IMR-90 (cell line): Measurements from ENCODE around the gene DCAF6. TPM values are rescaled to one million over a fixed set of nuclear protein-coding genes. Genes with fewer than 3 reads are reported as not detected.
A peak's percentile ranks its signal among the peaks of the same experiment; 100 is the strongest.

Experiments
- ATAC-seq: fragments of 200-7000 bp; cut with Tn5 transposase; 2 replicates; pipeline ENCODE4 v1.9.1; 2020; ENCODE audit warnings: low read depth, mild to moderate bottlenecking, moderate library complexity
- BruUV-seq: library from RNA; stranded (reverse); fragments of 400-500 nt; replicated peaks from 2 replicates; lab custom pipeline; 2021; lab: Mats Ljungman, UMichigan
- CTCF ChIA-PET: fragments of 300-600 bp; formaldehyde crosslinking; extraction: SDS; loops from one replicate; lab custom pipeline; 2021; ENCODE audit warnings: antibody characterized with exemption; lab: Yijun Ruan, JAX
- POLR2A ChIA-PET: fragments of 300-600 bp; sonication (Branson Sonifier 250); formaldehyde crosslinking; loops from one replicate; lab custom pipeline; 2022; ENCODE audit warnings: antibody characterized with exemption; ENCODE audit not compliant: unreplicated experiment; lab: Charles Lee
- DNase-seq: peaks from one replicate; pipeline ENCODE4 v3.0.0; 2013
- H2AFZ ChIP-seq: replicated peaks from 2 replicates; pipeline ENCODE3; 2013; ENCODE audit warnings: low read length, mild to moderate bottlenecking; ENCODE audit not compliant: poor library complexity
- H2AK5ac ChIP-seq: 2 replicates; pipeline ENCODE4 v1.6.1; 2013; ENCODE audit warnings: low read depth, low read length, inconsistent platforms
- H2AK9ac ChIP-seq: replicated peaks from 2 replicates; pipeline ENCODE3; 2013; ENCODE audit warnings: mild to moderate bottlenecking, low read depth, low read length, moderate library complexity; ENCODE audit not compliant: poor library complexity
- H2BK120ac ChIP-seq: 2 replicates; pipeline ENCODE4 v1.6.1; 2013; ENCODE audit warnings: low read depth, low read length, inconsistent platforms
- H2BK15ac ChIP-seq: 3 replicates; pipeline ENCODE4 v1.6.1; 2013; ENCODE audit warnings: low read depth, low read length, inconsistent platforms
- H2BK20ac ChIP-seq: 2 replicates; pipeline ENCODE4 v1.6.1; 2013; ENCODE audit warnings: low read depth, mild to moderate bottlenecking, inconsistent platforms, low read length, moderate library complexity
- H2BK5ac ChIP-seq: 2 replicates; pipeline ENCODE4 v1.6.1; 2013; ENCODE audit warnings: mild to moderate bottlenecking, low read depth, low read length, inconsistent platforms; ENCODE audit not compliant: poor library complexity, severe bottlenecking
- H3K14ac ChIP-seq: replicated peaks from 2 replicates; pipeline ENCODE4 v1.6.1; 2013; ENCODE audit warnings: low read depth, low read length, inconsistent platforms
- H3K18ac ChIP-seq: 2 replicates; pipeline ENCODE4 v1.6.1; 2013; ENCODE audit warnings: low read depth, low read length, control low read depth
- H3K23ac ChIP-seq: 2 replicates; pipeline ENCODE4 v1.6.1; 2013; ENCODE audit warnings: low read depth, low read length, inconsistent platforms
- H3K27ac ChIP-seq: 2 replicates; pipeline ENCODE4 v1.5.1; 2013; ENCODE audit warnings: mild to moderate bottlenecking, control low read depth, low read length; ENCODE audit not compliant: insufficient read depth
- H3K27me3 ChIP-seq: 2 replicates; pipeline ENCODE4 v1.6.1; 2013; ENCODE audit warnings: low read length; ENCODE audit not compliant: control insufficient read depth, insufficient read depth
- H3K36me3 ChIP-seq: 2 replicates; pipeline ENCODE4 v1.6.1; 2013; ENCODE audit warnings: low read length, mixed read lengths; ENCODE audit not compliant: control insufficient read depth, insufficient read depth
- H3K4ac ChIP-seq: 2 replicates; pipeline ENCODE4 v1.6.1; 2013; ENCODE audit warnings: low read depth, low read length, inconsistent platforms
- H3K4me1 ChIP-seq: 2 replicates; pipeline ENCODE4 v1.6.1; 2013; ENCODE audit warnings: low read length, mixed read lengths; ENCODE audit not compliant: control insufficient read depth, insufficient read depth
- H3K4me2 ChIP-seq: 2 replicates; pipeline ENCODE4 v1.6.1; 2013; ENCODE audit warnings: low read depth, mild to moderate bottlenecking, control low read depth, low read length, moderate library complexity
- H3K4me3 ChIP-seq: 2 replicates; pipeline ENCODE4 v1.5.1; 2013; ENCODE audit warnings: low read depth, mild to moderate bottlenecking, control low read depth, low read length, moderate library complexity; ENCODE audit not compliant: insufficient read depth
- H3K56ac ChIP-seq: 2 replicates; pipeline ENCODE4 v1.6.1; 2013; ENCODE audit warnings: low read length, inconsistent platforms; ENCODE audit not compliant: insufficient read depth; ENCODE audit errors: extremely low read depth
- H3K79me1 ChIP-seq, 2 experiments: 2 replicates each; pipeline ENCODE4 v1.6.1; 2013; ENCODE audit warnings: low read length in 2 of 2, inconsistent platforms in 1 of 2, low read depth in 1 of 2
- H3K9ac ChIP-seq: 2 replicates; pipeline ENCODE4 v1.6.1; 2013; ENCODE audit warnings: low read depth, low read length, control low read depth
- H3K9me1 ChIP-seq: 2 replicates; pipeline ENCODE4 v1.6.1; 2013; ENCODE audit warnings: low read length, inconsistent platforms; ENCODE audit not compliant: insufficient read depth
- H3K9me3 ChIP-seq: 2 replicates; pipeline ENCODE4 v1.6.1; 2013; ENCODE audit warnings: low read length; ENCODE audit not compliant: control insufficient read depth, insufficient read depth
- H4K20me1 ChIP-seq: 2 replicates; pipeline ENCODE4 v1.6.1; 2013; ENCODE audit warnings: low read length, inconsistent platforms; ENCODE audit not compliant: insufficient read depth
- H4K5ac ChIP-seq: 2 replicates; pipeline ENCODE4 v1.6.1; 2013; ENCODE audit warnings: mild to moderate bottlenecking, low read depth, low read length, control low read depth
- H4K8ac ChIP-seq, 2 experiments: 2 replicates each; pipeline ENCODE4 v1.6.1; 2013; ENCODE audit warnings: low read depth in 2 of 2, low read length in 2 of 2, control low read depth in 1 of 2, inconsistent platforms in 1 of 2
- H4K91ac ChIP-seq: 2 replicates; pipeline ENCODE4 v1.6.1; 2013; ENCODE audit warnings: low read depth, low read length, inconsistent platforms; ENCODE audit not compliant: insufficient read depth
- BHLHE40 ChIP-seq: fragments of 150-350 bp; IDR thresholded peaks from 2 replicates; pipeline ENCODE4 v1.6.1; 2016; ENCODE audit warnings: mild to moderate bottlenecking, low read depth, low read length
- CEBPB ChIP-seq: IDR thresholded peaks from 2 replicates; pipeline ENCODE4 v1.6.1; 2012; ENCODE audit warnings: low read depth, low read length, improper control_type of control experiment
- FOS ChIP-seq: fragments of 150-350 bp; IDR thresholded peaks from 2 replicates; pipeline ENCODE4 v1.6.1; 2016; ENCODE audit warnings: low read depth, low read length
- WGBS, 2 experiments: methylation state at CpG; one replicate each; pipeline versions ENCODE4 v1.1.5 to v1.1.7; 2013; ENCODE audit warnings: missing lambda C conversion rate in 2 of 2; ENCODE audit not compliant: insufficient read length in 1 of 2; ENCODE audit errors: extremely low coverage in 2 of 2; 5-methylcytosine and 5-hydroxymethylcytosine counted together
- dilution Hi-C: fragments of 300-500 bp; cut with HindIII; formaldehyde crosslinking; loops from one replicate; pipeline ENCODE4 v1.14.3; 2018; ENCODE audit warnings: low sequenced_read_pairs; ENCODE audit not compliant: unreplicated experiment
- in situ Hi-C: fragments of 300-500 bp; cut with MboI; formaldehyde crosslinking; loops from 3 replicates; pipeline ENCODE4 v1.14.3; 2019; ENCODE audit warnings: low sequenced_read_pairs, inconsistent platforms, mixed read lengths
- intact Hi-C: fragments of 100-400 bp; cut with micrococcal nuclease; formaldehyde crosslinking; loops from 2 replicates; pipeline ENCODE4 v1.10.0; 2022
- polyA plus RNA-seq, 3 experiments: library from polyadenylated mRNA; depleted of rRNA; stranded (reverse); fragments of >200 nt; gene quantifications; 2 replicates each; pipeline ENCODE4 v1.2.3, GENCODE V29; 2012; ENCODE audit warnings: low replicate concordance in 1 of 3
- total RNA-seq: library from RNA; depleted of rRNA; stranded (reverse); fragments of >200 nt; gene quantifications from 2 replicates; pipeline ENCODE4 v1.2.3, GENCODE V29; 2012
- TF ChIP-seq, protein P1 (sequence below): conservative IDR thresholded peaks from 2 replicates; pipeline ENCODE4 v1.5.1; 2012; ENCODE audit warnings: mild to moderate bottlenecking, low read depth, low read length, improper control_type of control experiment

Gene DCAF6
- total and polyA plus RNA-seq, 2 of the 4 experiments (the other 2 are of a cell fraction), result 60.4 to 88.7 TPM

DNA sequence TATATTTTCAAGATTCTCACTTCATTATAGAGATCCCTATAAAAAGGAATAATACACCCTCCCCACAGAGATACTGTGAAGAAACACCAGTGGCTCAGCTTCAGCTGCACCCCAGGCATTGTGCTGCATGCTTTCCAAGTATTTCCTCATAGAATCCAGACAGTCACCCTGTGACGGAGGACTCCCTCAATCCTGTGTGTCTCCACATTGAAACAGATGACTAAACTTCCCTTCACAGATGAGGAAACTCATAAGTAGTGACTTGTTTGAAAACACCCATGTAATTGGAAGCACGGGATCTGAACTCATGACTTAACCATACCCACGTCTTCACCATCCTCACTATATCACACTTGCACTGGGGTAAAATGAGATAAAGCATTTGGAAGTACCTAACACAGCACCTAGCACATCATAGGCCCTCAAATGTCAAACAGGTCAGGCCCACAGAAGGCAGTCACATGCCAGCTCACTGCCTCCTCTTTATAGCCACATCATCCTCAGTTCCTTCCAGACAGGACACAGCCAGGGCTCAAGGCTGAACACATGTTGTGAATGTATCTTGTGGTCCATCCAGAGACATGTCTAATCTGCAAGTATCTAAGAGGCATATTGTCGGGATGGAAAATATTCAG, 145.0 kb downstream of the DCAF6 start:
- H2AK5ac ChIP-seq, result peak overlapping the region; percentile 79; the same call in 1 of the 2 replicates
- H2AK9ac ChIP-seq, result peak overlapping the region; percentile 6
- H2BK120ac ChIP-seq, result peak overlapping the region; percentile 48
- H4K5ac ChIP-seq, result no peak overlapping the region
- no TSS peak for BruUV-seq
- H3K36me3 ChIP-seq, result peaks cover 18% of the 10 kb centered on the region
- ChIA-PET POLR2A (no interaction called here), CTCF (interaction anchor here (0.6 to 3.5 kb wide), 23 partner anchors 9 to 400 kb away, joined by 3 to 12 read pairs (median 4); partner anchors contain the start of gene MPC2)
- H3K4me3 ChIP-seq, result no peak overlapping the region
- dilution Hi-C loops (no loop called here), in situ Hi-C loops (loop anchor here (10.0 kb wide), 1 partner anchor 367 kb away; no protein-coding TSS in a partner anchor), intact Hi-C loops (loop anchor here (1.0 to 5.0 kb wide), 4 partner anchors 56 to 360 kb away; partner anchors contain the start of genes DCAF6, GPR161, MPC2 and MPZL1)
- H3K79me1 ChIP-seq, result peaks cover 0 to 52% of the 10 kb centered on the region in 2 experiments; a peak in 2 of 4 replicates
- H2BK20ac ChIP-seq, result peak overlapping the region; percentile 66; the same call in 1 of the 2 replicates
- ATAC-seq (peak; percentile 34), DNase-seq (peak; percentile 93)
- peaks cover 9% of the 10 kb centered on the region; the same call in 1 of the 2 replicates for H3K4me1 ChIP-seq
- peak overlapping the region; percentile 37 for H3K4ac ChIP-seq
- H2BK5ac ChIP-seq, result peak overlapping the region; percentile 84
- H4K20me1 ChIP-seq, result peaks cover 19% of the 10 kb centered on the region; the same call in 1 of the 2 replicates
- peak overlapping the region; percentile 72 for H3K23ac ChIP-seq
- no peak overlapping the region for H2AFZ ChIP-seq
- no peak overlapping the region; the same call in 1 of the 2 replicates for H3K56ac ChIP-seq
- H3K18ac ChIP-seq, result peak overlapping the region; percentile 6; the same call in 1 of the 2 replicates
- no CpG with 5 or more reads among the region's 4 CpGs for WGBS, 2 experiments
- H3K9me3 ChIP-seq, result no peaks in the 10 kb centered on the region
- peak overlapping the region; percentile 31; the same call in 2 of the 3 replicates for H2BK15ac ChIP-seq
- H4K8ac ChIP-seq, result peak overlapping the region in 1 of 2 experiments; percentile 58; a peak in 1 of 4 replicates
- no peak overlapping the region for H4K91ac ChIP-seq
- H3K4me2 ChIP-seq, result peak overlapping the region; percentile 18; the same call in 1 of the 2 replicates
- H3K9ac ChIP-seq, result no peak overlapping the region
- peaks cover 16% of the 10 kb centered on the region for H3K9me1 ChIP-seq
- H3K14ac ChIP-seq, result peak overlapping the region; percentile 80
- TF ChIP-seq, protein P1, sequence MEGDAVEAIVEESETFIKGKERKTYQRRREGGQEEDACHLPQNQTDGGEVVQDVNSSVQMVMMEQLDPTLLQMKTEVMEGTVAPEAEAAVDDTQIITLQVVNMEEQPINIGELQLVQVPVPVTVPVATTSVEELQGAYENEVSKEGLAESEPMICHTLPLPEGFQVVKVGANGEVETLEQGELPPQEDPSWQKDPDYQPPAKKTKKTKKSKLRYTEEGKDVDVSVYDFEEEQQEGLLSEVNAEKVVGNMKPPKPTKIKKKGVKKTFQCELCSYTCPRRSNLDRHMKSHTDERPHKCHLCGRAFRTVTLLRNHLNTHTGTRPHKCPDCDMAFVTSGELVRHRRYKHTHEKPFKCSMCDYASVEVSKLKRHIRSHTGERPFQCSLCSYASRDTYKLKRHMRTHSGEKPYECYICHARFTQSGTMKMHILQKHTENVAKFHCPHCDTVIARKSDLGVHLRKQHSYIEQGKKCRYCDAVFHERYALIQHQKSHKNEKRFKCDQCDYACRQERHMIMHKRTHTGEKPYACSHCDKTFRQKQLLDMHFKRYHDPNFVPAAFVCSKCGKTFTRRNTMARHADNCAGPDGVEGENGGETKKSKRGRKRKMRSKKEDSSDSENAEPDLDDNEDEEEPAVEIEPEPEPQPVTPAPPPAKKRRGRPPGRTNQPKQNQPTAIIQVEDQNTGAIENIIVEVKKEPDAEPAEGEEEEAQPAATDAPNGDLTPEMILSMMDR, result no peak
- TF ChIP-seq BHLHE40 (peak; percentile 89), FOS (peak; percentile 64), CEBPB (peak; percentile 87)
- peak overlapping the region; percentile 45; the same call in 1 of the 2 replicates for H3K27ac ChIP-seq
- H3K27me3 ChIP-seq, result no peaks in the 10 kb centered on the region
